GM12801 (cell line): Measurements from ENCODE around the gene TSPAN3.

ENCODE experiments used
- TF ChIP-seq, protein P1 (sequence below): IDR thresholded peaks from one replicate; pipeline ENCODE4 v1.5.1; 2011; ENCODE audit warnings: control low read depth; ENCODE audit not compliant: insufficient read length; ENCODE audit errors: extremely low read depth

The TSPAN3 gene

DNA sequence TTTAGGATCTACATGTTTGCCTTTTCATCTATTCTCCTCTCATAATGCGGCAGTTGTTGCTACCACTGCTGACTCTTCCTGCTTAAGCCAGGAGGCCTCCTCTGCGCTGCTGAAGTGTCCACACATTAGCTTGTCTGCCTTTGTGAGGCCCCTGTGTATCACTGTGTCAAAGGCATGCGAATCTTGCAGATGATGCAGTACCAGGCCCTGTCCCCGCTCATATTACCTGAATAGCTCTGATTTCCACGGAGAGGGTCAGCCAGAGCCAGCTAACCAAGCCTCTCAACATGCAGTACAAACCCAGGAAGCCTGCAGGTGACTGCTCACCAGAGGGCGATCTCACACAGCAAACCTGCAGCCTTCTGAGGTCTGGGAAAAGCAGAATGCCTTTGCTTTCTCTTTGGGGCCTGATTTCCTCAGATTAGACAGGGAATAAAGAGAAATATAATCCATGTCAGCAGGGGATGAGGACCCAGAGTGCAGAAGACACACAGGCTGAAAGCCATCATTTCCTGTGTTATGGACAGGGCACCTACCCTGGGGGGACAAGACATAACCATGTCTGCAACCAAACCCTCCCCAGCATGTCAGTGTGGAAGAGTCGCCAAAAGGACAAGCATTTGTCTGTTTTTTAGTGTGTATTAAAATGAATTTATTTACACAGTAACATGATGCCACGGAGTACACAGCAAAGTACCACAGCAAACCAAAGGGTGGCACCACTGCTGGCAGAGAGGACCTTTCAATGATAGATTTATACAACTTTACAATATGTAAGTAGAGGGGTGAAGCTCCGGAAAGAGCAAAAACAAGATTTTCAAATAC, 36.8 kb upstream of the TSPAN3 start:
- TF ChIP-seq, protein P1, sequence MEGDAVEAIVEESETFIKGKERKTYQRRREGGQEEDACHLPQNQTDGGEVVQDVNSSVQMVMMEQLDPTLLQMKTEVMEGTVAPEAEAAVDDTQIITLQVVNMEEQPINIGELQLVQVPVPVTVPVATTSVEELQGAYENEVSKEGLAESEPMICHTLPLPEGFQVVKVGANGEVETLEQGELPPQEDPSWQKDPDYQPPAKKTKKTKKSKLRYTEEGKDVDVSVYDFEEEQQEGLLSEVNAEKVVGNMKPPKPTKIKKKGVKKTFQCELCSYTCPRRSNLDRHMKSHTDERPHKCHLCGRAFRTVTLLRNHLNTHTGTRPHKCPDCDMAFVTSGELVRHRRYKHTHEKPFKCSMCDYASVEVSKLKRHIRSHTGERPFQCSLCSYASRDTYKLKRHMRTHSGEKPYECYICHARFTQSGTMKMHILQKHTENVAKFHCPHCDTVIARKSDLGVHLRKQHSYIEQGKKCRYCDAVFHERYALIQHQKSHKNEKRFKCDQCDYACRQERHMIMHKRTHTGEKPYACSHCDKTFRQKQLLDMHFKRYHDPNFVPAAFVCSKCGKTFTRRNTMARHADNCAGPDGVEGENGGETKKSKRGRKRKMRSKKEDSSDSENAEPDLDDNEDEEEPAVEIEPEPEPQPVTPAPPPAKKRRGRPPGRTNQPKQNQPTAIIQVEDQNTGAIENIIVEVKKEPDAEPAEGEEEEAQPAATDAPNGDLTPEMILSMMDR, result no peak

DNA sequence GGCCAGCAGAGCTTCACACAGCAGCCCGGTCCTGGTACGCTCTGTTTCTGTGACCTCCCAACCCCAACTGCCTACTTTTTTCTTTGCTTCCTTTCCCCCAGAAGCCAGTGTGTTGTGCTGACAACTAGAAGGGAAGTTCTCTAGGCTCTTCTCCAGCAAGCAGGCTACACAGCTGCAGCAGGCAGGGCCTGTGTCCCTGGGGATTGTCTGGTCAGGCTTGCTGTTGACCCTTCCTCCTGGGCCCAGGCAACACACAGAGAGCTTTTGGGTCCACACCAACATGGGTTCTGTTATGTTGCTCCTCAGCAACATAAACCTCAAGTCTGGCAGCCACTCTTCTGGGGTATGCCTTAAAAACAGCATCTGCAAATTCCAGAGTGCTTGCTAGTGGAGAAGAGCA, 36.2 kb upstream of the TSPAN3 start:
- TF ChIP-seq, protein P1, result no peak

DNA sequence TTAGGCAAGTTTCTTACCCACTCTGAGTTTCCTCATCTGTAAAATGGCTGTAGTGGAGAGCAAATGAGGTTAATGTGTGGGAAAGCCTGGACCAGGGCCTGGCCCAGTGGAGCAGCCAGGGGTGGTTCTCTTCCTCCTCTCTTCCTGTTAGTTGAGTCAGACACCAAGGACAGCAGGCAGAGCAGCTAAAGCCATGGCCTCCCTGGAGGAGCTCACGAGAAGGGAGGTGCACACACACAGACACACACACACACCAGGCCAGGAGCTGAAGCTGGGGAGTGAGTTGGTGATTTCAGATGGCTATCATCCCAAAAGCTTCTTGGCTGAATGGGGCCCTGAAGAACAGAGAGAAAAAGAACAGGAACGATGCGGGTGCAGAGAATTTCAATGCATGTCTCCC, 33.2 kb upstream of the TSPAN3 start:
- TF ChIP-seq, protein P1, result no peak

DNA sequence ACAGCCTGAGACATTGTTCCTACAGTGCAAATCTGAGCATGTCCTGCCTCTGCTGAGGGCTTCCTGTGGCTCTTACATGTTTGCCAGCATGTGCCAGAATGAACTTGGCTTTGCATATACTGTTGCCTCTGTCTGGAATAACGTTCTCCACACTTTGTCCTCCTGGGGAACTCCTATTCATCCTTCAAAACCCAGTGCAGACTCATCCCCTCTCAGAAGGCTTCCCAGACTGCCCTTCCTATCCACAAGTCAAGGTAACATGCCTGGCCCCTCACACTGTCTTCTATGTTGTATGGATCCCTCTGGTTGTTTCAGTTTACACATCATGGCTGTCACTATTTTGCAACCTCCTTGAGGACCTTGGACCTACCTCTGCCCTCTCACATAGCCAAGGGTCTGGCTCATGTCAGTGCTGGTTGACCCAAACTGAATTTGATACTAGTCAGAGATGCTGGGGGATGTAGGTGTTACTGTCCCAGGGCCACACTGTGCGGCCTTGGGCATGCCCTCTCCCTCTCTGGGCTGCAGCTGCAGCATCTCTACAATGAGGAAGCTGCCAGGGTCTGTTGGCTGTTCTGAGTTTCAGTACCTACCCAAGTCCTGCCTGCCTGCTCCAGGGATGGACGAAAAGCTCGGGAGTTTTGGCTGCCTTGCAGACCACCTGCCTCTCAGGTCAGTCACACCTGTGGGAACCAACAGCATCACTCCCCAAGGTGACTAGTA, 29.0 kb upstream of the TSPAN3 start:
- TF ChIP-seq, protein P1, result no peak

DNA sequence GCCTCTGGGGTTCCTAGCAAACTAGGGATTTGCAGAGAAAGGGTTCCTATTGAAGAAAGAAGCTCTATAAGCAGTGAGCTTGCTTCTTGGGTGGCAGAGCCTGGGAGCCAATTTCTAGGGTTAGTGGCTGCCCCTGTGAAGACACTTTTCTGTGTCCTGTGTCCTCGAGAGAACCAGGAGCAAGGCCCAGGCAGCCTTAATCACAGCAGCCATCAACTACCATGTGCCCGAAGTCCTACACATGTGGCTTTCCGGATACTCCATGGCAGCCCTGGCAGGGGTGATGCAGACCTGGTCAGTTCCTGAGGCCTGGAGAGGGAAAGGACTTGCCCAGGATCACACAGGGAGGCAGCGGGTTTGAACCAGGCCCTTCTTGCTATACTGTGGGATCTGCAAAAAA, 27.7 kb upstream of the TSPAN3 start:
- TF ChIP-seq, protein P1, result no peak

DNA sequence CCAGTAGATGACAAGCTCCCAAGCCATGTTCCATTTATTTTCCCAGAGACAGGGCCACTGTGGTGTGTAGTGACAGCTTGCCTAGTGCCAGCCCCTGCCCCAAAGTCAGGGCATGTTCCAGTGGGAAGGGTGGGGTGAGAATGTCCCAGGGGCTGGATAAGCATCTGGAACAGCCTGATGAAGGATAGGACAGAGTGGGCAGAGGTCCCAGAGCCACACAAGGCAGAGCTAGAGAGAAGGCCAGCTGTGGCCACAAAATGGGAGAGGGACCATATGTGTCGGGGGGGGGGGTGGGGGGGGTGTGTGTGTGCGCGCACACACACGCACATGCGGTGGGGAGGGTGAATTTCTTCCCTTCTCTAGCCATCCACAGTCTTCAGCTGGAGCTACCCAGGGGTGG, 27.0 kb upstream of the TSPAN3 start:
- TF ChIP-seq, protein P1, result no peak

DNA sequence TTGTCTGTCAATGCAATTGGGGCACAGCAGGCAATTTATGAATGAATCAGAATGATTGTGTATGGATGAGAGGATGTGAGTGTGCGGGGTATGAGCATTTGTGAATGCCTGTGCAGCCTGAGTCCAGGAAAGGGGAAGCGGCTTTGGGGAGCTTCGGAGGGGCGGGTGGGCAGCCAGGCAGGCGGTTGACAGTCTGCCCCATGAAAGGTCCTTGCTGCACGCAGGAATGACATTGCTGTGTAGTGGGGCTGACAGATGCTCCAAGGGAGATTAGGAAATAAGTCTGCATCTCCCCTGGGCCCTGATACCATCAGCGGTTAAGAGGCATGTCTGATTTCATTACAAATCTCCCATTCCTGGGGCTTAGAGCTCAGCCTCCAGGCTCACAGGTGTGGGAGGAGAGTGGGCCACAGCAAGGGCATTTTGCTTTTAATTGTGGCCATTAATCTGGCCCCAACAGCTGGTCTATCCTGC, 26.4 kb upstream of the TSPAN3 start:
- TF ChIP-seq, protein P1, result no peak
